Right atrium auricular region (tissue), 2 donors: ENCODE measurements around the gene FIGNL2. TPM values are rescaled to one million over a fixed set of nuclear protein-coding genes. Genes with fewer than 3 reads are reported as not detected.
"Not testable (repeated sequence)": the region's sequence is repeated elsewhere in the genome, so short reads cannot be mapped to it uniquely, and the experiment has no call there.

Experiments
- DNase-seq: peaks from one replicate; pipeline ENCODE4 v3.0.0-alpha.2; 2019; ENCODE audit warnings: low spot score
- H3K27ac ChIP-seq, 2 donors: fragments of 200-600 bp; sonication (generic); 1 replicate in 1 of 2; 2 replicates in 1 of 2; pipeline ENCODE4 v1.5.1; 2016 to 2019
- H3K27me3 ChIP-seq, 2 donors: fragments of 200-600 bp; sonication (generic); one replicate each; pipeline versions ENCODE4 v1.5.1 to v1.6.0; 2017 to 2019
- H3K36me3 ChIP-seq: fragments of 200-600 bp; sonication (generic); one replicate; pipeline ENCODE4 v1.5.1; 2016
- H3K4me1 ChIP-seq, 2 donors: fragments of 200-600 bp; sonication (generic); one replicate each; pipeline versions ENCODE4 v1.5.1 to v1.6.0; 2017 to 2019
- H3K4me3 ChIP-seq, 2 donors: fragments of 200-600 bp; sonication (generic); 1 replicate in 1 of 2; 2 replicates in 1 of 2; pipeline ENCODE4 v1.5.1; 2017 to 2019; ENCODE audit warnings: mild to moderate bottlenecking in 1 of 2, moderate library complexity in 1 of 2
- H3K9me3 ChIP-seq, 2 donors: fragments of 200-600 bp; sonication (generic); one replicate each; pipeline ENCODE4 v1.5.1; 2019
- total RNA-seq, 2 donors: library from RNA; depleted of rRNA; stranded (reverse); fragments of >200 nt; gene quantifications; one replicate each; pipeline ENCODE4 v1.1.0, GENCODE V29; 2016
- TF ChIP-seq, protein P1 (sequence below), 2 donors: fragments of 200-600 bp; sonication (generic); IDR thresholded peaks; one replicate each; pipeline ENCODE4 v1.5.1; 2019; ENCODE audit warnings: antibody characterized with exemption in 2 of 2

Gene FIGNL2
- total RNA-seq, 2 donors from 2014 or later = 0.19 to 0.24 TPM

DNA sequence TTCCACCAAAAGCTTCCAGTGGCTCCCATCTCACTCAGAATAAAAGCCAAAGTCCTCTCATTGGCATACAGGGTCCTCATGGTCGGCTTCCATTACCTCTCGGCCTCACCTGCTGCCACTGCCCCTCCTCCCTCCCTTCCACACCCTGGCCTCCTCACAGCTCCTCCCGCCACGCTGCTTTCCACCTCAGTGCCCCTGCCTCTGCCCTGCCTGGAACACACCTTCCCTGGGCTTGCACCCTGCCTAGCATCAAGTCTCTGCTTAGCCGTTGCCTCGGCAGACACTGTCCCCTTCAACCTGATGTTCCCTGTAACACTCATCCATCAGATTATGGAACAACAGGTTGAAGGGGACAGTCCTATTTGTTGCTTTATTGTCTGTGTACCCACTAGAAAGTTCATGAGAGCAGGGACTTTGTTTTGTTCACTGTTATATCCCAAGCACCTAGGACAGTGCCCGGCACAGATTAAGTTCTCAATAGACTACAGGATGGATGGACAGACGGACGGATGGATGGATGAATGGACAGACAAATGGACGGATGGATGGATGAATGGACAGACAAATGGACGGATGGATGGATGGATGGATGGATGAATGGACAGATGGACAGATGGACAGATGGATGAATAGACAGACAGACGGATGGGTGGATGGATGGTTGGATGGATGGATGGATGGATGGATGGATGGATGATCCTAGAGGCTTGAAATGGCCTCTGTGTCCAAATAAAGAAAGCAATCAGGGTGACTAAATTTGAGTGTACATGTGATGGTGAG lies 14.9 kb downstream of the FIGNL2 start:
- Histone ChIP-seq H3K36me3 (no peaks in the 10 kb centered on the region), H3K4me3 (no peak overlapping the region), H3K4me1 (peaks cover 0 to 2% of the 10 kb centered on the region in 2 donors), H3K27me3 (no peaks in the 10 kb centered on the region), H3K9me3 (no peaks in the 10 kb centered on the region), H3K27ac (no peak overlapping the region)
- TF ChIP-seq, protein P1, sequence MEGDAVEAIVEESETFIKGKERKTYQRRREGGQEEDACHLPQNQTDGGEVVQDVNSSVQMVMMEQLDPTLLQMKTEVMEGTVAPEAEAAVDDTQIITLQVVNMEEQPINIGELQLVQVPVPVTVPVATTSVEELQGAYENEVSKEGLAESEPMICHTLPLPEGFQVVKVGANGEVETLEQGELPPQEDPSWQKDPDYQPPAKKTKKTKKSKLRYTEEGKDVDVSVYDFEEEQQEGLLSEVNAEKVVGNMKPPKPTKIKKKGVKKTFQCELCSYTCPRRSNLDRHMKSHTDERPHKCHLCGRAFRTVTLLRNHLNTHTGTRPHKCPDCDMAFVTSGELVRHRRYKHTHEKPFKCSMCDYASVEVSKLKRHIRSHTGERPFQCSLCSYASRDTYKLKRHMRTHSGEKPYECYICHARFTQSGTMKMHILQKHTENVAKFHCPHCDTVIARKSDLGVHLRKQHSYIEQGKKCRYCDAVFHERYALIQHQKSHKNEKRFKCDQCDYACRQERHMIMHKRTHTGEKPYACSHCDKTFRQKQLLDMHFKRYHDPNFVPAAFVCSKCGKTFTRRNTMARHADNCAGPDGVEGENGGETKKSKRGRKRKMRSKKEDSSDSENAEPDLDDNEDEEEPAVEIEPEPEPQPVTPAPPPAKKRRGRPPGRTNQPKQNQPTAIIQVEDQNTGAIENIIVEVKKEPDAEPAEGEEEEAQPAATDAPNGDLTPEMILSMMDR (IDR thresholded peaks at IDR 0.05) = no peak
- DNase-seq = no peak

DNA sequence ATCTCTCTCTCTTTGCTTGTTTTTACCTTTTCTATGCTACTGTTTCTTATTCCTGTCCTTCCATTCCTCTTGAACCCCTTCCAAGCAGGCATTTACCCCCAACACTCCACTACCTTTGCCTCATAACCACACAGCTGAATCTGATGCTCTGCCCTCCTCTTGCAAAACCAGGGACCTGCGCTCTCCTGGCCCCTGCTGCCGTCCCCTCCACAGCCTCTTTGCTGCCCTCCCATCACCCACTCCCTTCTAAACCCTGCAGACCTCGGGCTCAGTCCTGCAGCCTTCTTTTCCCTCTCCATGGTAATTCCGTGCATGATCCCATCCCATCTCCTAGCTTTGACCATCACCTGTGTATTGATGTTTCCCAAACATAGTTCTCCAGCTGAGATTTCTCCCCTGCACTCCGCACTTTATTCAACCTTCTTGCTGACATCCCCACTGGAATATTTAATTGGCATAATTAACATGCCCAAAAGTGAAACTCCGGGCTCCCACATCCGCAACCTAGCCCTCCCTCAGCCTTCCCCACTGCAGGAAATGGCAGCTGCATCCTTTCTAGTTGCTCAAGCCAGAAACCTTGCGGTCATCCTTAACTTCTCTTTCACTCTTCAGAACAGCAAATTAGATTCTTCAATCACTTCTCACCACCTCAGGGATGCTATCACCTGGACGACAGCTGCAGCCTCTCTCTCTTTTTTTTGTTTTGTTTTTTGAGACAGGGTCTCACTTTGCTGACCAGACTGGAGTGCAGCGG lies 16.0 kb downstream of the FIGNL2 start:
- H3K27ac ChIP-seq = no peak overlapping the region
- H3K36me3 ChIP-seq = no peaks in the 10 kb centered on the region
- H3K9me3 ChIP-seq = no peaks in the 10 kb centered on the region
- no peaks in the 10 kb centered on the region for H3K4me1 ChIP-seq
- no peak for DNase-seq
- H3K4me3 ChIP-seq = no peak overlapping the region
- TF ChIP-seq, protein P1 (IDR thresholded peaks at IDR 0.05) = no peak
- no peaks in the 10 kb centered on the region for H3K27me3 ChIP-seq

GRCh38 chr12:51831817-51832216 lies 16.7 kb downstream of the FIGNL2 start:
- not testable (repeated sequence) for H3K9me3 ChIP-seq, H3K27ac ChIP-seq, H3K4me1 ChIP-seq, H3K36me3 ChIP-seq, H3K4me3 ChIP-seq, DNase-seq, H3K27me3 ChIP-seq

DNA sequence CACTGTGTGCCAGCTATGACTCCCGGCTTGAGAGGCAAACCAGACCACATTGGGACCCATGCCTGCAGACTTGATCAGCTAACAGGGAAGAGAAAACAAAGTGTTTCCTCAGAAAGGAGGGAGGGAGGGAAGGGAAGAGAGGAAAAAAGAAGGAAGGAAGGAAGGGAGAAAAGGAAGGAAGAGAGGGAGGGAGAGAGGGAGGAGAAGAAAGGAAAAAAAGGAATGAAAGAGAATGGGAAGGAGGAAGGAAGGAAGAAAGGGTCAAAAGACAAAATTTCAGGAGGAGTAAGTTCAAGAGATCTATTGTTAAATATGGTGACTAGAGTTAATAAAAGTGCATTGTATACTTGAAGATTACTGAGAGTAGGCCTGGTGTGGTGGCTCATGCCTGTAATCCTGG lies 18.9 kb downstream of the FIGNL2 start:
- H3K4me1 ChIP-seq = no peaks in the 10 kb centered on the region
- no peaks in the 10 kb centered on the region for H3K27me3 ChIP-seq
- TF ChIP-seq, protein P1 (IDR thresholded peaks at IDR 0.05) = no peak
- H3K4me3 ChIP-seq = no peak overlapping the region
- no peaks in the 10 kb centered on the region for H3K9me3 ChIP-seq
- no peak overlapping the region for H3K27ac ChIP-seq
- H3K36me3 ChIP-seq = no peaks in the 10 kb centered on the region
- DNase-seq = no peak

DNA sequence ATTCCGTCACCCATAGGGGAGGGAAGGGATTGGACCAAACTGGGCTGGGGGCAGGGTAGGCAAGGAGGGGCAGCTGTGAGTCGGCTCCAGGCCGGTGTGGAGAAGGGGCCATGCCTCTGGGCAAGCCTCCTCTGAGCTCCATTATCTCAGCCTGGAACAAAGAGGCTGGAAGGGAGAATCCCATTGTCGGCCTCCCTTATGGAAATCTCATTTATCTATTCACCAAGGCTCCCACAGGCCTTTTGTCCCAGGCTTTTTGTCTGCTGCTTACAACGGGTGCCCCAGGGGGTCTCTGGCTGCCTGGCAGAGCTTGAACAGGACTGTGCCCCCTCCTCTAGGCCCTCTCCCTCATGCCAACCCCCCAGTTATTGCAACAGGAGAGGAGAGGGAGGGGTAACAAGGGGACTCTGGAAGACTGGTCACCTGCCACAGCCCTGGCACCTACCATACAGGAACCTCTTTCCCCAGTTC lies 19.5 kb downstream of the FIGNL2 start:
- TF ChIP-seq, protein P1 (IDR thresholded peaks at IDR 0.05) = no peak
- H3K36me3 ChIP-seq = no peaks in the 10 kb centered on the region
- H3K4me3 ChIP-seq = no peak overlapping the region
- no peak overlapping the region for H3K27ac ChIP-seq
- no peaks in the 10 kb centered on the region for H3K9me3 ChIP-seq
- DNase-seq = no peak
- no peaks in the 10 kb centered on the region for H3K4me1 ChIP-seq
- no peaks in the 10 kb centered on the region for H3K27me3 ChIP-seq
